Endothelial cell of umbilical vein (primary cell): ENCODE results near the gene ZDHHC5. TPM values are rescaled to one million over a fixed set of nuclear protein-coding genes. Genes with fewer than 3 reads are reported as not detected.
A peak's percentile ranks its signal among the peaks of the same experiment; 100 is the strongest.

Source experiments
- BruUV-seq: library from RNA; stranded (reverse); fragments of 400-500 nt; replicated peaks from 2 replicates; lab custom pipeline; 2021; lab: Mats Ljungman, UMichigan
- CTCF ChIA-PET: fragments of 300-600, 350-600 bp; sonication (Branson Sonifier 250); formaldehyde crosslinking; loops from one replicate; lab custom pipeline; 2021; ENCODE audit warnings: antibody characterized with exemption, inconsistent platforms; lab: Charles Lee
- POLR2A ChIA-PET: fragments of 300-600, 350-600 bp; sonication (Branson Sonifier 250); formaldehyde crosslinking; loops from one replicate; lab custom pipeline; 2021; ENCODE audit warnings: antibody characterized with exemption, inconsistent platforms; lab: Charles Lee
- DNase-seq: peaks from one replicate; pipeline ENCODE4 v3.0.0-alpha.2; 2011; ENCODE audit warnings: low read depth, low spot score
- FAIRE-seq: peaks from 2 replicates; lab custom pipeline; 2011; peaks lifted over from hg19 to GRCh38; lab: Jason Lieb, UNC
- H2AFZ ChIP-seq: 2 replicates; pipeline ENCODE4 v1.6.0; 2012; ENCODE audit warnings: low read depth, low read length, control low read depth, inconsistent platforms
- H3K27ac ChIP-seq: 2 replicates; pipeline ENCODE4 v1.5.1; 2011; ENCODE audit warnings: low read depth, mild to moderate bottlenecking, control low read depth, low read length, moderate library complexity; ENCODE audit not compliant: insufficient read depth
- H3K27me3 ChIP-seq, 2 experiments: 2 replicates each; pipeline versions ENCODE4 v1.6.0 to v1.6.1; 2011; ENCODE audit warnings: low read length in 2 of 2, mixed read lengths in 1 of 2; ENCODE audit not compliant: control insufficient read depth in 2 of 2, insufficient read depth in 2 of 2
- H3K36me3 ChIP-seq, 2 experiments: 2 replicates in 1 of 2; 3 replicates in 1 of 2; pipeline ENCODE4 v1.5.1; 2011; ENCODE audit warnings: low read length in 2 of 2, mild to moderate bottlenecking in 1 of 2, moderate library complexity in 1 of 2; ENCODE audit not compliant: control insufficient read depth in 2 of 2, insufficient read depth in 2 of 2; ENCODE audit errors: extremely low read depth in 1 of 2
- H3K4me1 ChIP-seq: 3 replicates; pipeline ENCODE4 v1.5.1; 2011; ENCODE audit warnings: mild to moderate bottlenecking, low read length; ENCODE audit not compliant: control insufficient read depth, insufficient read depth; ENCODE audit errors: extremely low read depth
- H3K4me2 ChIP-seq: 2 replicates; pipeline ENCODE4 v1.6.1; 2011; ENCODE audit warnings: low read length, control low read depth, mixed read lengths; ENCODE audit not compliant: insufficient read depth
- H3K4me3 ChIP-seq, 3 experiments: fragments of 200-600 bp in 1 of 3; sonication (generic), shearing (Covaris generic) in 1 of 3; replicated peaks in 1 of 3; 2 replicates each; pipeline ENCODE4 v1.5.1; 2011 to 2016; ENCODE audit warnings: control low read depth in 3 of 3, low read length in 3 of 3, mild to moderate bottlenecking in 2 of 3, inconsistent platforms in 1 of 3, low read depth in 1 of 3, moderate library complexity in 1 of 3; ENCODE audit not compliant: insufficient read depth in 1 of 3
- H3K79me2 ChIP-seq: 2 replicates; pipeline ENCODE4 v1.6.0; 2012; ENCODE audit warnings: low read length, inconsistent platforms; ENCODE audit not compliant: control insufficient read depth, insufficient read depth
- H3K9ac ChIP-seq: replicated peaks from 2 replicates; pipeline ENCODE3; 2011; ENCODE audit warnings: low read length, control low read depth; ENCODE audit not compliant: insufficient read depth; ENCODE audit errors: extremely low read depth
- H3K9me1 ChIP-seq: replicated peaks from 3 replicates; pipeline ENCODE4 v1.6.0; 2011; ENCODE audit warnings: mild to moderate bottlenecking, low read length; ENCODE audit not compliant: control insufficient read depth, insufficient read depth; ENCODE audit errors: extremely low read depth
- H3K9me3 ChIP-seq: replicated peaks from 2 replicates; pipeline ENCODE4 v1.5.1; 2012; ENCODE audit warnings: low read length, inconsistent platforms; ENCODE audit not compliant: control insufficient read depth, insufficient read depth
- H4K20me1 ChIP-seq: replicated peaks from 2 replicates; pipeline ENCODE3; 2011; ENCODE audit warnings: mild to moderate bottlenecking, low read length; ENCODE audit not compliant: control insufficient read depth, insufficient read depth; ENCODE audit errors: extremely low read depth
- EZH2 ChIP-seq: IDR thresholded peaks from 2 replicates; pipeline ENCODE4 v1.6.1; 2012; ENCODE audit warnings: borderline replicate concordance, low read depth, mild to moderate bottlenecking, moderate library complexity, low read length, inconsistent platforms; ENCODE audit not compliant: severe bottlenecking
- FOS ChIP-seq: IDR thresholded peaks from 2 replicates; pipeline ENCODE4 v1.6.1; 2011; ENCODE audit warnings: mild to moderate bottlenecking, low read length, moderate library complexity, borderline replicate concordance; ENCODE audit not compliant: insufficient read depth
- GATA2 ChIP-seq: IDR thresholded peaks from 2 replicates; pipeline ENCODE4 v1.7.0; 2011; ENCODE audit warnings: low read depth, mild to moderate bottlenecking, moderate library complexity, mixed read lengths, low read length; ENCODE audit not compliant: insufficient read length, insufficient read depth
- JUN ChIP-seq: IDR thresholded peaks from 2 replicates; pipeline ENCODE4 v1.6.1; 2011; ENCODE audit warnings: borderline replicate concordance, low read depth; ENCODE audit not compliant: insufficient read length, insufficient read depth
- MAX ChIP-seq: IDR thresholded peaks from 2 replicates; pipeline ENCODE4 v1.6.1; 2011; ENCODE audit not compliant: insufficient read depth, insufficient read length
- MYC ChIP-seq: IDR thresholded peaks from one replicate; pipeline ENCODE4 v1.6.1; 2011; ENCODE audit warnings: mild to moderate bottlenecking, low read depth, low read length
- POLR2A ChIP-seq: IDR thresholded peaks from 2 replicates; pipeline ENCODE4 v1.6.1; 2012; ENCODE audit warnings: low read depth, mild to moderate bottlenecking, control low read depth, low read length
- POLR2AphosphoS5 ChIP-seq: IDR thresholded peaks from 2 replicates; pipeline ENCODE4 v1.6.1; 2012; ENCODE audit warnings: low read depth, mild to moderate bottlenecking, control low read depth, low read length, moderate library complexity; ENCODE audit not compliant: insufficient read depth
- dilution Hi-C: fragments of 300-500 bp; cut with MboI; formaldehyde crosslinking; loops from one replicate; pipeline ENCODE4 v1.15.0; 2019; ENCODE audit warnings: low sequenced_read_pairs; ENCODE audit not compliant: extremely low pct_ligation_motif_present
- intact Hi-C: fragments of 100-400 bp; cut with micrococcal nuclease; formaldehyde crosslinking; loops from one replicate; pipeline ENCODE4 v1.10.0; 2022
- microRNA counts: library from miRNA; unstranded; fragments of <30 nt; microRNA quantifications from one replicate; lab custom pipeline; 2016
- microRNA-seq: library from miRNA; unstranded; fragments of <30 nt; microRNA quantifications from one replicate; pipeline ENCODE4 v1.2.0, GENCODE V29; 2021; ENCODE audit warnings: borderline number of aligned reads, borderline replicate concordance
- polyA plus RNA-seq, 4 experiments: library from polyadenylated mRNA; depleted of rRNA in 3 of 4; stranded (reverse) in 3 of 4; unstranded in 1 of 4; fragments of >200 nt; gene quantifications; 2 replicates each; pipeline versions ENCODE4 v1.2.1 to v1.2.3, GENCODE V29; 2011 to 2012; ENCODE audit warnings: missing spikeins in 1 of 4
- small RNA-seq: library from RNA; depleted of rRNA; stranded (forward); fragments of <200 nt; gene quantifications from one replicate; pipeline ENCODE3, GENCODE V24; 2012; ENCODE audit warnings: low replicate concordance, low read depth; ENCODE audit not compliant: insufficient read depth, insufficient read length
- total RNA-seq: library from RNA; stranded (reverse); gene quantifications from 2 replicates; pipeline ENCODE4 v1.2.3, GENCODE V29; 2021
- TF ChIP-seq, protein P1 (sequence below), 2 donors: IDR thresholded peaks; 1 replicate in 1 of 2; 2 replicates in 1 of 2; pipeline ENCODE4 v1.5.1; 2011; ENCODE audit warnings: low read length in 2 of 2, mild to moderate bottlenecking in 2 of 2, moderate library complexity in 2 of 2, control low read depth in 1 of 2, inconsistent platforms in 1 of 2, low read depth in 1 of 2; ENCODE audit not compliant: insufficient read depth in 1 of 2; ENCODE audit errors: extremely low read depth in 1 of 2

The ZDHHC5 gene
- total and polyA plus RNA-seq, 2 donors (not counting 3 experiments of a cell fraction or from before 2014, with no cell fraction given): 52.9 to 67.4 TPM

DNA sequence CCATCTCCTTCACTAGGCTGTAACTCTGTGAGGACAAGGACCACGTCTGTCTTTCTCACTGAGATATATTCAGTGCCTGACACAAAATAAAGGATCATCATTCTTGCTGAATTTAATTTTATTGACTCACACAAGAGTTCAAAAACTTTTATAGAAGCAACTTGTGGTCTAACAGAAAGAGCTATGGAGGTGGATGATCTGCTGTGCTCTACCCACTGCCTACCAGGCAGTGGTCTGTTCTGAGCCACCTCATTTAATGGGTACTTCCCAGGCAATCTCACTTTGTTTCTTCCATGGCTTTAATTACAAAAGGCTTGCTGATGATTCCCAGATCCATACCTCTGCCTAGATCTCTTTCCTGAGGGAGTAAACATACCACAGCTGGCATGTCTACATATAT is 79.0 kb downstream of the ZDHHC5 start:
- ChIA-PET POLR2A (interaction anchor here (0.5 to 0.6 kb wide), 2 partner anchors 45 to 98 kb away, joined by 3 read pairs; no protein-coding TSS in a partner anchor), CTCF (interaction anchor here (1.5 to 7.7 kb wide), 3 partner anchors 14 to 767 kb away, joined by 5 to 325 read pairs (median 6); partner anchors contain the start of gene CTNND1)
- peaks cover 2 to 17% of the 10 kb centered on the region in 2 experiments for H3K36me3 ChIP-seq
- no peak for DNase-seq
- H3K9ac ChIP-seq: no peak overlapping the region
- dilution Hi-C loops (no loop called here), intact Hi-C loops (no loop called here)
- H3K9me1 ChIP-seq: no peaks in the 10 kb centered on the region
- H3K9me3 ChIP-seq: no peaks in the 10 kb centered on the region
- peaks cover 8% of the 10 kb centered on the region for H3K4me1 ChIP-seq
- no peaks in the 10 kb centered on the region for H3K27me3 ChIP-seq
- TF ChIP-seq GATA2 (no peak), FOS (no peak), EZH2 (no peak), JUN (no peak), POLR2AphosphoS5 (no peak), MYC (no peak), MAX (no peak), POLR2A (no peak)
- TF ChIP-seq, protein P1, sequence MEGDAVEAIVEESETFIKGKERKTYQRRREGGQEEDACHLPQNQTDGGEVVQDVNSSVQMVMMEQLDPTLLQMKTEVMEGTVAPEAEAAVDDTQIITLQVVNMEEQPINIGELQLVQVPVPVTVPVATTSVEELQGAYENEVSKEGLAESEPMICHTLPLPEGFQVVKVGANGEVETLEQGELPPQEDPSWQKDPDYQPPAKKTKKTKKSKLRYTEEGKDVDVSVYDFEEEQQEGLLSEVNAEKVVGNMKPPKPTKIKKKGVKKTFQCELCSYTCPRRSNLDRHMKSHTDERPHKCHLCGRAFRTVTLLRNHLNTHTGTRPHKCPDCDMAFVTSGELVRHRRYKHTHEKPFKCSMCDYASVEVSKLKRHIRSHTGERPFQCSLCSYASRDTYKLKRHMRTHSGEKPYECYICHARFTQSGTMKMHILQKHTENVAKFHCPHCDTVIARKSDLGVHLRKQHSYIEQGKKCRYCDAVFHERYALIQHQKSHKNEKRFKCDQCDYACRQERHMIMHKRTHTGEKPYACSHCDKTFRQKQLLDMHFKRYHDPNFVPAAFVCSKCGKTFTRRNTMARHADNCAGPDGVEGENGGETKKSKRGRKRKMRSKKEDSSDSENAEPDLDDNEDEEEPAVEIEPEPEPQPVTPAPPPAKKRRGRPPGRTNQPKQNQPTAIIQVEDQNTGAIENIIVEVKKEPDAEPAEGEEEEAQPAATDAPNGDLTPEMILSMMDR (IDR thresholded peaks at IDR 0.05; ENCODE audit: extremely low read depth in 1 of 2, insufficient read depth in 1 of 2, low read depth in 1 of 2, low read length in 2 of 2): no peak
- peaks cover 9% of the 10 kb centered on the region for H3K79me2 ChIP-seq
- H3K4me3 ChIP-seq: no peak overlapping the region
- H4K20me1 ChIP-seq: no peaks in the 10 kb centered on the region
- no peak overlapping the region for H3K27ac ChIP-seq
- FAIRE-seq: no peak
- H2AFZ ChIP-seq: no peak overlapping the region
- no TSS peak for BruUV-seq
- H3K4me2 ChIP-seq: no peak overlapping the region

MicroRNAs within 50 kb of the gene (microRNA counts, 767-probe panel; counts per million panel counts)
- microRNA hsa-miR-130a-3p (lab: Ali Mortazavi, UCI): 723 counts per million, percentile 96 among the panel's probes with 10 or more counts

Small RNA genes lying within 50 kb of the gene (microRNA-seq; reads per million reads assigned to microRNA genes)
- gene MIR130A: 2,736 reads per million, percentile 90 among the genes with 10 or more reads in this experiment

Small RNA genes lying within 50 kb of the gene (small RNA-seq; reads per million reads assigned to genes)
- gene MIR130A (243 reads per million, percentile 99 among the genes with 10 or more reads in this experiment), gene TMX2-CTNND1 (not detected)

Other genes with a start within 250 kb of the ZDHHC5 start
- 68.9 and 89.4 TPM in 2 replicates for gene SLC43A3, start 241.0 kb upstream of the ZDHHC5 start, total RNA-seq
- gene SLC43A3, start 241.0 kb upstream of the ZDHHC5 start, polyA plus RNA-seq: 104 and 124 TPM in 2 replicates
- gene RTN4RL2, start 207.6 kb upstream of the ZDHHC5 start, total RNA-seq: 0.83 and 1.3 TPM in 2 replicates
- gene RTN4RL2, start 207.6 kb upstream of the ZDHHC5 start, polyA plus RNA-seq: 0.18 and 0.35 TPM in 2 replicates
- gene SLC43A1, start 152.4 kb upstream of the ZDHHC5 start, total RNA-seq: 11.3 and 13.7 TPM in 2 replicates
- 19.5 and 22.7 TPM in 2 replicates for gene SLC43A1, start 152.4 kb upstream of the ZDHHC5 start, polyA plus RNA-seq
- 64.2 and 105 TPM in 2 replicates for gene TIMM10, start 137.4 kb upstream of the ZDHHC5 start, total RNA-seq
- 109 and 128 TPM in 2 replicates for gene TIMM10, start 137.4 kb upstream of the ZDHHC5 start, polyA plus RNA-seq
- gene SMTNL1, start 130.5 kb upstream of the ZDHHC5 start, total RNA-seq: not detected in 2 replicates
- not detected in 2 replicates for gene SMTNL1, start 130.5 kb upstream of the ZDHHC5 start, polyA plus RNA-seq
- 10.8 and 22.3 TPM in 2 replicates for gene UBE2L6, start 100.4 kb upstream of the ZDHHC5 start, total RNA-seq
- 25.2 and 31.2 TPM in 2 replicates for gene UBE2L6, start 100.4 kb upstream of the ZDHHC5 start, polyA plus RNA-seq
- gene SERPING1, start 70.4 kb upstream of the ZDHHC5 start, total RNA-seq: not detected in 2 replicates
- gene SERPING1, start 70.4 kb upstream of the ZDHHC5 start, polyA plus RNA-seq: 0.30 TPM in 1 of 2 replicates, not detected in the other
- gene YPEL4, start 18.2 kb upstream of the ZDHHC5 start, total RNA-seq: 0.24 and 0.30 TPM in 2 replicates
- gene YPEL4, start 18.2 kb upstream of the ZDHHC5 start, polyA plus RNA-seq: 0.03 and 0.06 TPM in 2 replicates
- gene CLP1, start 10.4 kb upstream of the ZDHHC5 start, total RNA-seq: 17.9 and 20.9 TPM in 2 replicates
- gene CLP1, start 10.4 kb upstream of the ZDHHC5 start, polyA plus RNA-seq: 19.4 and 20.8 TPM in 2 replicates
- 25.1 TPM in 2 replicates for gene MED19, start 44.1 kb downstream of the ZDHHC5 start, total RNA-seq
- 48.0 and 80.3 TPM in 2 replicates for gene MED19, start 44.1 kb downstream of the ZDHHC5 start, polyA plus RNA-seq
- 66.3 and 67.7 TPM in 2 replicates for gene TMX2, start 44.5 kb downstream of the ZDHHC5 start, total RNA-seq
- gene TMX2, start 44.5 kb downstream of the ZDHHC5 start, polyA plus RNA-seq: 52.7 and 55.9 TPM in 2 replicates
- 161 and 167 TPM in 2 replicates for gene SELENOH, start 73.4 kb downstream of the ZDHHC5 start, total RNA-seq
- 218 and 247 TPM in 2 replicates for gene SELENOH, start 73.4 kb downstream of the ZDHHC5 start, polyA plus RNA-seq
- gene BTBD18, start 83.7 kb downstream of the ZDHHC5 start, total RNA-seq: not detected in 2 replicates
- gene BTBD18, start 83.7 kb downstream of the ZDHHC5 start, polyA plus RNA-seq: not detected in 2 replicates
- gene CTNND1, start 93.7 kb downstream of the ZDHHC5 start, total RNA-seq: 268 and 285 TPM in 2 replicates
- gene CTNND1, start 93.7 kb downstream of the ZDHHC5 start, polyA plus RNA-seq: 132 and 152 TPM in 2 replicates